Activated CD4-positive, CD25-positive, alpha-beta regulatory T cell treated with anti-CD3 and anti-CD28 coated beads, Interleukin-2, amount 50 U/mL, for 72 hours (primary cell): ENCODE data around the gene LENG1.

Source experiments
- DNase-seq: peaks from one replicate; pipeline ENCODE4 v3.0.0; 2021

The LENG1 gene

DNA sequence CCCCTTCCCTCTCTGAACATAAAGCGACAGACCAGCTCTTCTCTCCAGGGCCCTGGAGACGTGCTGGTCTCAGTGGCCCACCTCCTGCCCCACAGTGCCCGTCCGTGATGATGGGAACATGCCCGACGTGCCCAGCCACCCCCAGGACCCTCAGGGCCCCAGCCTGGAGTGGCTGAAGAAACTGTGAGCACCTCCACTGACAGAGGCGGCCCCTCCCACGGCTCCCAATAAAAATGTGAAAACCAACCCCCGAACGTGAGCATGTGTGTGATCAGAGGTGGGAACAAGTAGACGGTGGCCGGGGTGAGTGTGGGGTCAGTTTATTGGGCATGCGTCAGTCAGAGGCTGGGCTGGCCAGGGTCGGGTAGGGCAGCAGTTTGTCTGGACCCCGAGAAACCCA, 52.8 kb downstream of the LENG1 start:
- no peak for DNase-seq

DNA sequence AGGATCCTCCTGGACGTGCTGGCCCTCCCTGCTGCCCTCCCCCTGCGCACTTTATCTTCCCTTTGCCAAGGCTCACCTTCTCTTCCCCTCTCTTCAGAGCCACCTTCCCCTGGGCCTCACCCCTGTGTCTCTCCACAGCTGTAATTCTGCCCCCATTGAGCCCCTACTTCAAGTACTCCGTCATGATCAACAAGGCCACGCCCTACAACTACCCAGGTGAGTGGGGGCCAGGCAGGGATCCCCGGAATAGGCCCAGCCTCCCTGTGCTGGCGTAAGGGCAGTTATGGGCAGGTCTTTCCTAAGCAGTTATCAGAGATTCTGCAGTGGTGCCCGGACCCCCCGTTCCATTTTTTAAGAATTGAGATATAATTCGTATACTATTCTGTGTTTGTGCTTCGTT, 53.7 kb downstream of the LENG1 start:
- DNase-seq: no peak
